OCI-LY3 (cell line): ENCODE results near the gene ADRB1.

ENCODE experiments used
- CTCF ChIP-seq: fragments of 200-600, 300-600 bp; sonication (generic); IDR thresholded peaks from 2 replicates; pipeline ENCODE4 v1.5.1; 2014; ENCODE audit warnings: antibody characterized with exemption, low read length, low read depth
- EZH2phosphoT487 ChIP-seq: fragments of 200-600 bp; shearing (Covaris generic); IDR thresholded peaks from 2 replicates; pipeline ENCODE4 v1.6.1; 2018; ENCODE audit warnings: antibody characterized with exemption, mixed run types, low read depth

GRCh38 chr10:114034923-114035645 lies 8.6 kb upstream of the ADRB1 start:
- no peak for TF ChIP-seq CTCF
- TF ChIP-seq EZH2phosphoT487 = no peak
